HTERT RPE-1 (cell line): ENCODE results near the gene ALOX5.

Experiments
- in situ Hi-C: fragments of 300-500 bp; cut with MboI; formaldehyde crosslinking; loops from 4 replicates; pipeline ENCODE4 v1.14.3; 2020; ENCODE audit warnings: low sequenced_read_pairs

ALOX5 gene

GRCh38 chr10:45422866-45423659 lies 49.0 kb downstream of the ALOX5 start:
- in situ Hi-C loops: no loop called here

GRCh38 chr10:45423976-45424499 lies 50.0 kb downstream of the ALOX5 start:
- in situ Hi-C loops: no loop called here

- in situ Hi-C loops: no loop called here
Observed at GRCh38 chr10:45424668-45425404, 50.8 kb downstream of the ALOX5 start.

GRCh38 chr10:45425621-45426563 lies 51.9 kb downstream of the ALOX5 start:
- in situ Hi-C loops: no loop called here

- in situ Hi-C loops: no loop called here
Observed at GRCh38 chr10:45427262-45427969, 53.4 kb downstream of the ALOX5 start.

- in situ Hi-C loops: no loop called here
Observed at GRCh38 chr10:45427970-45428366, 54.0 kb downstream of the ALOX5 start.

GRCh38 chr10:45428611-45429510 lies 54.8 kb downstream of the ALOX5 start:
- in situ Hi-C loops: no loop called here

GRCh38 chr10:45429790-45430189 lies 55.8 kb downstream of the ALOX5 start:
- in situ Hi-C loops: no loop called here

- in situ Hi-C loops: no loop called here
Observed at GRCh38 chr10:45432113-45432512, 58.1 kb downstream of the ALOX5 start.

GRCh38 chr10:45432700-45433472 lies 58.9 kb downstream of the ALOX5 start:
- in situ Hi-C loops: no loop called here

GRCh38 chr10:45433716-45434469 lies 59.9 kb downstream of the ALOX5 start:
- in situ Hi-C loops: no loop called here

GRCh38 chr10:45437587-45438465 lies 63.8 kb downstream of the ALOX5 start:
- in situ Hi-C loops: no loop called here

- in situ Hi-C loops: no loop called here
Observed at GRCh38 chr10:45438466-45439090, 64.6 kb downstream of the ALOX5 start.

- in situ Hi-C loops: no loop called here
Observed at GRCh38 chr10:45439365-45439764, 65.3 kb downstream of the ALOX5 start.

GRCh38 chr10:45439873-45440272 lies 65.9 kb downstream of the ALOX5 start:
- in situ Hi-C loops: no loop called here

GRCh38 chr10:45440511-45441062 lies 66.6 kb downstream of the ALOX5 start:
- in situ Hi-C loops: no loop called here
